ENCODE measurements around the gene OLA1.
"Not testable (repeated sequence)": the region's sequence is repeated elsewhere in the genome, so short reads cannot be mapped to it uniquely, and the experiment has no call there.

The OLA1 gene

GRCh38 chr2:174248187-174248997, at the start of gene OLA1:
TSS of gene OLA1 (minus strand) at chr2:174248532. CDS start at chr2:174246815, 1,717 bp downstream.
- DNase-seq (ENCODE audit: low spot score), result peak; percentile 92

DNA sequence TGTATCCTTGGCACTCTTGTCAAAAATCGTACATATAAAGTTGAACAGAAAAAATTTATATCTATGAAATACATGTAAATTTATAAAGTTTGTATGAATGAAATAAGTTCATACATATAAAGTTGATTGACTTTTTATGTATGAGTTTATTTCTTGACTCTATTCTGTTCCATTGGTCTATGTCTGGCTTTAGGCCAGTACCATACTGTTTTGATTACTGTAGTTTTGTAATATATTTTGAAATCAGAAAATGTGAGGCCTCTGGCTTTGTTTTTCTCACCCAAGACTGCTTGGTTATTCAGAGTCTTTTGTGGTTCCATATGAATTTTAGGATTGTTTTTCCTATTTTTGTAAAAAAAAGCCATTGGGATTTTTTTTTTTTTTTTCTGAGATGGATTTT, 44.6 kb upstream of the OLA1 start:
- no peak for DNase-seq (ENCODE audit: low spot score)

DNA sequence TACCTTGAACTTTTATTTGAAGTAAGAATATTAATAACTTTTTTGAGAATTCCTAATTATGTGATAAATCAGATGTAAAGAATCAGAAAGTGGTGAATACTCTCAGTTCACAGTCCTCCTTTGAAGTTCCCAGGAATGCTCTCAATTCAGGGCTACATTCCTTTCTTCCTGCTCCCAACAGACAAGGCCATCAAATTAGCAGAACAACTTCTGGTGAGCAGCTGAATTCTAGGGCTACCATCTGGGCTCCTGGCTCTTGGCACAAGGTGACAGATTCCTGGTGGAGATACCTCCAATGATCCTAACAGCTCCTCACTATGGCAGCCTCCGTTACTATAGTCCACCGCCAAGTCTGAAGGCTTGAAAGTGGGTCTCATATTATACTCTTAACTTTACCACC, 37.8 kb upstream of the OLA1 start:
- no peak for DNase-seq (ENCODE audit: low spot score)

DNA sequence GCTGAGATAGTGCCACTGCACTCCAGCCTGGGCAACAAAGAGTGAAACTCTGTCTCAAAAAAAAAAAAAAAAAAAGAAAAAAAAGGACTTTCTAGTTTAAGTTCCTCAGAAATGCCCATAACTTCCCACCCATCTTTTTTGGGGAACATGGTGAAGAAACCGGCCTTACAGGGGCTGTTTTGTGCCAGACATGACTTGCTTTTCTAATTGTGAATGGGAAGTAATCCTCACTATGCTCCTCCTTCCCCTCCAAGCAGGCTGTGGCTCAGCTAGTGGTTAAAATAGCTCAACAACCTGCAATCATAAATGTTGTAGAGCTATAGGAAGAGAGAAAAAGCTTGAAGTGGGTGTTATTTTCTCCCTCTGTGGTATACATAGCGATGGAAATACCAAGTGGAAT, 34.1 kb upstream of the OLA1 start:
- DNase-seq (ENCODE audit: low spot score), result peak; percentile 12

DNA sequence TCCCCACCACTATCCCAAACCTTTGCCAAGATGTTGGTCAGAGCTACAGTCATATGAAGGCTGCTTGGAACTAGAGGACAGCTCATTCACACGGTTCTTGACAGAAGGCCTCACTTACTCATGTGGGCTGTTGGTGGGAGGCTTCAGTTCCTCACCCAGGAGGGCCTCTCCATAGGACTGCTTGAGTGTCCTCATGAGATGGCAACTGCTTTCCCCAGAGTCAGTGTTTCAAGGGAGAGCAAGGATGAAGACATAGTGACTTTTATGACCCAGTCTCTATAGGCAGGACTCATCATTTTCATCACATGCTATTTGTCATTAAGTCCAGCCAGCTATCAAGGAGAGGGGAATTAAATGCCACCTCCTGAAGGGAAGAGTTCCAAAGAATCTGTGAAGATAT, 33.4 kb upstream of the OLA1 start:
- no peak for DNase-seq (ENCODE audit: low spot score)

DNA sequence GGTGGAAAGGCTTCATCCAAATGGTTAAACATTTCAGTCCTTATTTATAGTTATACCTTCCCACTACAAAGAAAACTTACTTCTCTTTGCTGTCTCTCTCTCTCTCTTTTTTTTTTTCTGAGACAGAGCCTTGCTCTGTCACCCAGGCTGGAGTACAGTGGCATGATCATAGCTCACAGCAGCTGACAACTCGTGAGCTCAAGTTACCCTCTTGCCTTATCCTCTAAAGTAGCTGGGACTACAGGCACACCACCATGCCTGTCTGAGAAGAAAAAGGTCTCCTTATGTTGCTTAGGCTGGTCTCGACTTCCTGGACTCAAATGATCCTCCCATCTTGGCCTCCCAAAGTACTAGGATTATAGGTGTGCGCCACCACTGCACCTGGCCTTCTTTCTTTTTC, 32.3 kb upstream of the OLA1 start:
- no peak for DNase-seq (ENCODE audit: low spot score)

GRCh38 chr2:174270263-174270662, 21.9 kb upstream of the OLA1 start:
- DNase-seq (ENCODE audit: low spot score), result not testable (repeated sequence)

DNA sequence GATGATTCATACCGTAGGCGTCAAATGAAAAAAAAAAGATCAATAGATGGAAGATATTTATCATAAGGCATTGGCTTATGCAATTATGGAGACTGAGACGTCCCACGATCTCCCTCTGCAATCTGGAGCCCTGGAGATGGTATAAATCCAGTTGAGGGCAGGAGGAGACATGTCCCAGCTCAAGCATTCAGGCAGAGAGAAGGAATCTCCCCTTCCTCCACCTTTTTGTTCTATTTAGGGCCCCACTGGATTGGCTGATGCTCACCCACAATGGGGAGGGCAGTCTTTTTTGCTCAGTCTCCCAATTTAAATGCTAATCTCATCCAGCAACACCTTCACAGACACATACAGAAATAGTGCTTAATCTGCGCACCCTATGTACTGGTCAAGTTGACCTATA, 18.0 kb upstream of the OLA1 start:
- no peak for DNase-seq (ENCODE audit: low spot score)

GRCh38 chr2:174263997-174264396, 15.7 kb upstream of the OLA1 start:
- no peak for DNase-seq (ENCODE audit: low spot score)

- DNase-seq (ENCODE audit: low spot score), result no peak
Observed at GRCh38 chr2:174259981-174260380, 11.6 kb upstream of the OLA1 start.

DNA sequence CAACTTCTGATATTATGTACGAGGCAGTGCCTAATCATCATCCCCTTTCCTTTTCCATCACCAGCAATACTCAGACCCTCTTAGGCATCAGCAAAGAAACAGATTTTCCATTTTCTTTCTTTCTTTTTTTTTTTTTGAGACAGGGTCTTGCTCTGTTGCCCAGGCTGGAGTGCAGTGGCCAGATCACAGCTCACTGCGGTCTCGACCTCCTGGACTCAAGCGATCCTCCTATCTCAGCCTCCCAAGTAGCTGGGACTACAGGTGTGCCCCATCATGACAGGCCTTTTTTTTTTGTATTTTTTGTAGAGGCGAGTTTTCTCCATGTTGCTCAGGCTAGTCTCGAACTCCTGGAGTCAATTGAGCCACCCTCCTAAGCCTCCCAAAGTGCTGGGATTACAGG, 5.9 kb upstream of the OLA1 start:
- no peak for DNase-seq (ENCODE audit: low spot score)

DNA sequence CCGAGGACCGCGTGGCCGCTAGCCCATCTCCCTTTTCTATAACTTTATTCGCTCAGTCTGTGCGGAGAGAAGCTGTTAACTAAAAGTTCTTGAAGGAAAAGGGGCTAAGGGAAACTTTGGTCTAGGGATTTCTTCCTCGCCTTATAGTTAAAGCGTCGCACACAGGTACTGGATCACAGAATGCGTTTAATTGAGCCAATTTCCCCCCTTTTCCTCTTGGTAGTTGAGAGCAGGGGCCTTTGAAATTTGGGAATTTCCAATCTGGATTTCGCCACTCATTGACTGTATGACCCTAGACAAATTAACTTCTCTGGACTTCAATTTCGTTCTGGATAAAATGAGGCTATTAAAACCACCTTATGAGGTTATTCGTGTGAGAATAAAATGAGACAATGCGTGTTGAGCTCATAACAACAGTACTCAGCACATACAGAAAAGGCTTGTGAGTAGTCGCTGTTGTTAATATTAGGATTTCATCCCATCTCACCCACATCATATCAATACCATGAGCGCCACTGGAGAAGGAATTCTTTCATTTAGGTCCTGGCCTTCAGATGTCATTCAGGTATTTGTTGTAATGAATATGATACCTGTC, 763 bp upstream of the OLA1 start:
- DNase-seq (ENCODE audit: low spot score), result no peak

GRCh38 chr2:174247474-174248186, 702 bp downstream of the OLA1 start:
- DNase-seq (ENCODE audit: low spot score), result peak; percentile 25

- DNase-seq (ENCODE audit: low spot score), result no peak
Observed at GRCh38 chr2:174246944-174247381, 1.4 kb downstream of the OLA1 start.

GRCh38 chr2:174245628-174246027, 2.7 kb downstream of the OLA1 start:
- DNase-seq (ENCODE audit: low spot score), result not testable (repeated sequence)

GRCh38 chr2:174245065-174245464, 3.3 kb downstream of the OLA1 start:
- DNase-seq (ENCODE audit: low spot score), result no peak

DNA sequence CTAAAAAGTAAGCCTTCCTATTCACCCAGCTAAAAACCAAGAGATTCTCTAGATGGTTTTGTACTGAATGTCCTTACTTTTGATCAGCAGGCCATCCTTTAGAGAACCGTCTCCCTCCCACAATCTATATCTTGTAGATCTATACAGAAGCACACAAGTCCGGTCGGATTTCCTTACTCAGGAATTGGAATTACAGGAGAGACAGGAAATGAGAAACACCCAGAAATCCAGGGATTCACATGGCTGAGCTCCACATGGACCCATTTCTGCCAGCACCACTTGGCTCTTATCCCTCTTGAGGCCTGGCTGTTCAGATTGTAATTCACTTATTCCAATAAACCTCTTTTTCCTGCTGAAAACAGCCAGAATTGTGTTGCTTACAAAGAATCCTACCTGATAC, 4.5 kb downstream of the OLA1 start:
- DNase-seq (ENCODE audit: low spot score), result no peak

GRCh38 chr2:174240097-174240496, 8.2 kb downstream of the OLA1 start:
- no peak for DNase-seq (ENCODE audit: low spot score)

DNA sequence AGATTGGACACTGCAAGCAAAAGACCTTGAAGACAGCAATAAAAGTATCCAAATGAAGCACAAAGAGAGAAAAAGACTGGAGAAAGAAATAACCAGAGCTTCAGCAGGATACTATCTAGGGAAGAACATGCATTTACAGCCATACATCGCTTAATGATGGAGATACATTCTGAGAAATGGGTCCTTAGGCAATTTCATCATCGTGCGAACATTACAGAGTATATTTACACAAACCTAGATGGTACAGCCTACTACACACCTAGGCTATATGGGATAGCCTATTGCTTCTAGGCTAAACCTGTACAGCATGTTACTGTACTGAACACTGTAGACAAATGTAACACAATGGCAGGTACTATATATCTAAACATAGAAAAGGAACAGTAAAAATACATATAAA, 11.9 kb downstream of the OLA1 start:
- no peak for DNase-seq (ENCODE audit: low spot score)

- DNase-seq (ENCODE audit: low spot score), result no peak
Observed at GRCh38 chr2:174235680-174236079, 12.7 kb downstream of the OLA1 start.

GRCh38 chr2:174233771-174234275, 14.5 kb downstream of the OLA1 start:
- DNase-seq (ENCODE audit: low spot score), result no peak

DNA sequence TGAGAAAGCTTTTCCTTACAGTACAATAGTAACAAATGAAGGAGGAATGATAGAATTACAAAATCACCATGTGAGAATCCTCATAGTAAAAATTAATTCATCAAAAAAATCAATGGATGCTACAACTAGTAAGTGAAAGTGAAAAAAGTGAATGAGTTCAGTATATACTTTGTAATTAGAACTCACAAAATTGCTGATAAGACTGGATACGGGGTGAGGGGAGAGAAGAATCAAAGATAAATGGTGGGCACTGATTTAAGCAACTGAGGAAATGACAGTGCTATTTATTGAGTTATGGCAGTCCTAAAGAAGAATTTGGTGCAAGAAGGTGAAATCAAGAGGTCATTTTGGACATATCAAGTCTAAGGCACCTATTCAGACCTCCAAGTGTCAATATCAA, 20.6 kb downstream of the OLA1 start:
- no peak for DNase-seq (ENCODE audit: low spot score)

Data from pons (tissue), 1 donor.